IPS-NIHi7 (cell line): ENCODE data around the gene GORASP2.

ENCODE experiments used
- DNase-seq: peaks from one replicate; pipeline ENCODE4 v3.0.0; 2012; ENCODE audit warnings: mixed read lengths; ENCODE audit errors: extremely low spot score

Gene GORASP2

DNA sequence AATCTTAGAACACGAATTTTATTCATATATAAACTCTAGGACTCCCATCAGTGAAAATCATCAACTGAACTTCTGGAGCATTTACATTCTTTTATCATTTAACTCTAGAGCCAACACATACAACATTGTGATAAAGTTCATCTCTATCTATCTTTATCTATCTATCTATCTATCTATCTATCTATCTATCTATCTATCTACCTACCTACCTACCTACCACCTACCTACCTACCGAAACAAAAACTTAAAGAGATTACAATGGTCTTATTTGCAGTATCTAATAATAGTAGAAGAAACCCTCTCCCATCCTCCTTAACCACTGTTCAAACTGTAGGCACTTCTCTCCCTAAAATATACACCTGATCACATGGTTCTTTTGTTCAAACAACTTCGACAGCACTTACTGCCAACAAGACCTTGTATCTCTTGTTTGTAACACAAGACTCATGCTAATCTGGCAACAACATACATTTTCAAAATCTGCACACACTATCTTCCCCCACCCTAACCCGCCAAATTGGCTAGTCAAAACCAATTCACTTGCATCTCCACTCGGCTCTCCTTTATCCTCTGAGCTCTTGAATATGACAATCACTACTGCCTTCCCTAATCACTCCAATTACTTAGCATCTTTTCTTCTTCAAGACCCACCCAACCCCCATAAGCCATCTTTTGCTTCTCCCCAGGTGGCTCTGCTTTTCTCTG, 69.0 kb downstream of the GORASP2 start:
- no peak for DNase-seq

GRCh38 chr2:170999654-171000053, 70.6 kb downstream of the GORASP2 start:
- no peak for DNase-seq

DNA sequence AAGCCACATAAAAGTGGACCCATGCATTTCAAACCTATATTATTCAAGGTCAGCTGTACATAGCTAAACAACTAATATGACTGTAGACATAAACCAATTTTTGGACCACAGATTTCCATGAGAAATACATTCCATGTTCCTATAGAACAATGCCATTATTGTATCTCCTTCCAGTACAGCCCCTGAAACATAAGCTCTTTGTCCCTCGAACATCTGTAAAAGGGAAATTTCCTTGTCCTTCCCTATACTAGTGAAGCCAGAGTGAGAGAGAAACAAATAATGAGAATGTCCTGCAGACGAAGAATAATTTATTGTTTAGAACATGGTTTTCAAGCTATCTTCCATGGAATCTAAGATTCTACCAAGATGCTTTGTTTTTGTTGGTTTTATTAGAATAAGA, 75.3 kb downstream of the GORASP2 start:
- no peak for DNase-seq

DNA sequence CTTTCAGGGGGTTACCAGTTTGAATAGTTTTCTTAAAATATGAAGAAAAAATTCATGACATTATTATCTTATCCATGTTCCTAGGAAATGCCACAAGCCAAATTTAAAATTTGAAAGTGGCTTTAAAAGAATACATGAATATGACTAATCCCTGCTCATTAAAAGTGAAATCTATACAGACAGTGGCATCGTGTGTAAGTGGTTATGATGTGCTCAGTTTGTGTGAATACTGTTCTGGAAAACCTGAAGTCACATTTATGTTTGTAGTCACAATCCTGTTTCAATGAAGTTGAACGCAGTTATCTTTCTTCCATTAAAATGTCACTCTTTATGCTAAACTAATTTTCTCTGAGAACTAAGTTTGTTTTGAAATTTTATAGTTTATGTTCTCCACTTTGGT, 75.8 kb downstream of the GORASP2 start:
- no peak for DNase-seq

DNA sequence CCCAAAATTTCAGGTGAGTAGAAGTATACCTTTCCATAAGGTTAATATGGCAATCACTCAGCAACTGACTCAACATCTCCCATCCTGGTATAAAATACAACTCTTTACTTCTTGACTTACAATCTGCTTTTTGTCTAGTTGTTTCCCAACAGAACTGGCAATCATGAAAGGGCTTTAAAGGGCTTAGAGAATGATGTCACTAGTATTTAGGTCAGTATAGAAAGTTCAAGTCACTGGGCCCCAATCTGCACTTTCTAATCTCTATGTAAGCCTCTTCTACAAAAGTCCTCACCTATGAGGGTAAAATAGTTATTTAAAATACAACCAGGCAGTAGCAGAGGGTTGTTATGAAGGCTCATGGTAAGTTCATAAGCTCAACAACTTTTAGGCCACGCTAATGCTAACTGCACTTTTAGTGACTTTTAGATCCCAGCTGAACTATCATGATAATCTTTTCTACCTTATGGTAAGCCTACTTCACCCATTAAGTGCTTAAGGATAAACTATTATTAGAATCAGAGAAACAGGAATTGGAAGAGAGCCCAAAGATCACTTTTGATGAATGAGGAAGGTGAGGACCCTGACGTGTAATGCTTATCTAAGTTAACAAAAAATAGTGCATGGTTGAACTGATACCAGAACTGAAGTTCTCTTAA, 79.6 kb downstream of the GORASP2 start:
- no peak for DNase-seq

GRCh38 chr2:171009386-171009785, 80.3 kb downstream of the GORASP2 start:
- no peak for DNase-seq

GRCh38 chr2:171013851-171014250, 84.8 kb downstream of the GORASP2 start:
- DNase-seq: no peak

DNA sequence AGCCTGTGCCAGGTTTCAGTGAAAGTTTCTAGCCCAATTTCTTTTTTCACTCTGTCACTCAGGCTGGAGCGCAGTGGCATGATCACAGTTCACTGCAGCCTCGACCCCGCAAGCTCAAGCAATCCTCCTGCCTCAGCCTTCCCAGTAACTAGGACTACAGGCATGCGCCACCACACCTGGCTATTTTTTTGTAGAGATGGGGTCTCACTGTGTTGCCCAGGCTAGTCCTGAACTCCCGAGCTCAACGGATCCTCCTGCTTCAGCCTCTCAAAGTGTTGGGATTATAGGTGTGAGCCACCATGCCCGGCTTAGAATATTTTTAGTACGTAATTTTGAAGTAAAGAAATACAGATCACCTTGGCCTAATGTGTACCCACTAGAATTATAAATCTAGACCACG, 87.1 kb downstream of the GORASP2 start:
- DNase-seq: no peak
